Right lung (tissue), 5 donors: ENCODE data around the gene ADAMTS2. TPM values are rescaled to one million over a fixed set of nuclear protein-coding genes. Genes with fewer than 3 reads are reported as not detected.
A peak's percentile ranks its signal among the peaks of the same experiment; 100 is the strongest.

ENCODE experiments used
- DNase-seq, 2 donors: peaks; one replicate each; pipeline ENCODE4 v3.0.0-alpha.2; 2013
- polyA plus RNA-seq, 5 donors: library from polyadenylated mRNA; unstranded; fragments of 120-200 nt; gene quantifications; one replicate each; pipeline versions ENCODE4 v1.2.1 to v1.2.3, GENCODE V29; 2013; ENCODE audit warnings: inconsistent platforms in 1 of 5, low replicate concordance in 1 of 5; ENCODE audit not compliant: insufficient read length in 5 of 5, insufficient read depth in 1 of 5

Gene ADAMTS2
- polyA plus RNA-seq, 5 donors, result 27.7 to 44.9 (median 31.5) TPM

DNA sequence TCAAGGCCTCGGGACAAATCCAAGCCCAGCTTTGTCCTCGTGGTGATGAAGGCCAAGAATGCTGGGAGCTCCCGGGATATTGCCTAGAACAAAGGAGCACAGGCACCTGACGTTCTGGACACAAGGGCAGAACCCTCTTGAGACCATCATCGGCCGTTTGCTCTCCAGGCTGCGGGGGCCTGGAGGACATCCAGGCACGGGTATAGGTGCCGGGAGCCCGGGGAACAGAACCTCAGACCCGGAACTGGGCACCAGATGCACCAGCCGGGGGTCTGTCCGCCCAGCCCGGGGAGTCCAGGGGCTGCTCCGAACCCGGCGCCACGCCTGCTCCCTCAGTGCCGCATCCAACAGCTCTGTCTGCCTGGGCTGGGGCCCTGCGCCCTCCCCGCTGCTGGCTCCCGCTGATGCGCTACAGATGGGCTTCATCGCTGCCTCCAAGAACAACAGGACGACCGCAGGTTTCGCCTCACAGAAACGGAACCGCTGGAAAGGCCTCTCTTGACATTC lies 88.0 kb downstream of the ADAMTS2 start:
- DNase-seq, result no peak

DNA sequence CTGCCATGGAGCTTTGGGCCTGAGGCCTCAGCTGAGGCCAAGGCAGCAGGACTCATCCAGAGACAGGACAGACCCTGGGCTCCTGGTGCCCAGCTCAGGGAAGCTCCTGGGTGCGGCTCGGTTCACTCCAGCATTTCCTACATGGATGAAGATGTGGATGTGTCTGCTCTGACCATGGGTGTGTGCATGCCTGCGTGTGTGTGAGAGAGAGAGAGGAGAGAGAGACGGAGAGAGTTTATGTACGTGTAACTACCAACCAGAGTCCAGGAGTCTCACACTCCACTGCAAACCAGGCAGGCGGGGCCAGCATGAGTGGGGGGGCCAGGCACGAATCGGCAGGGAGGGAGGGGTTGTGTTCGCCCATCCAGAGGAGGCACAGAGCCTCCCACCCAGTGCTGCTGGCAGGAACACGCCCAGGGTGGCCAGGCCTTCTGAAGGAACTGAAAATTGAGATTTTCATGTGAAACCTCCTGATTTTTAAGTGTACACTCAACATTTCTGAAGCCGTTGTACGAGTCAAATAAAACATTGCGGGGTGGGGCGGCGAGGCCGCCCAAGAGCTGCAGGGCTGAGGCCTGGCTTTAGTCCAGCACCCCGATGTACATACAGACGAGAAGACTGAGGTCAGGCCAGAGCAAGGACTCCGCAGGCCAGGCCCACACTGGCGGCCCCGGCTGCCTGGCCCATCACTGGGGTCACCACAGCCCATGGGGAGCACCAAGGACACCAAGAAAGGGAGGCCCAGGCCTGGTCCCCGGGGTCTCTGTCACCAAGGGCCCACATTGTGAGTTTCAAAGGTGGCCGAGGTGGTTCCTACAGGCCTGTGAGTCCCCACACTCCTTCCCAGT lies 88.7 kb downstream of the ADAMTS2 start:
- DNase-seq, result no peak

DNA sequence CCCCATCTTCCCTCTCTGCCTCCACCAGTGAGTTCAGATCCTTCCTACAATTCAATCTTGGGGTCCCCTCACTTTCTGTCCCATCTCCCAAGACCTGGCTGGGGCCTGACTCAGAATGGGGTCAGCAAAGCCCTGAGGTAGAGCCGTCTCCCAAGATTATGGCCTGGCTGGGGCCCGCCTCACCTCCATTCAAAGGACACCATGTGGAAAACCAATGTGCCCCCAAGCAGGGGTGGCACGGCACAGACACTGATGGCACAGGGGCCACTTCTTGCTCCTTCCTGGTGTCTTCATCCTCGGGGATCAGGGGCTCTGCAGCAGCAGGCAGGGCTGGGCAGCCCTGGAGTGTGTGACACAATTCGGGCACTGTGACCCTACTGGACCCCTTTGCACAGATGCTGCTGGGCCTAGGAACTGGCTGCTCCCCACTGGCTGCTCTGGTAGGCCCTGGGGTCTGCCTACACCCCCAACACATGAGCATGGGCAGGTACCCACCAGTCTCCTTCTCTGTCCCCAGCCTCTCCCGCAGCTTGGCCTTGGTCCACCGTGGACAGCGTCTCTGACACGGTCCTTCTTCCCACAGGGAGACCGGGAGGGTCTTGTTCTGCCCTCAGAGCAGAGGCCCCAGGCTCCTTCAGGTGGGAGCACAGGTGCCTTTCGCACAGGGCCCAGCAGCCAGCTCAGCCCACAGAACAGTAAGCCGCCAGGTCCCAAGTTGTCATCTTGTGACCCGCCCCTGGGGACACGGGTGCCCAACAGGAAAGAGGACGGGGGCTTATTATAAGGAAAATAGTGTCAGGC lies 89.5 kb downstream of the ADAMTS2 start:
- DNase-seq, result no peak

DNA sequence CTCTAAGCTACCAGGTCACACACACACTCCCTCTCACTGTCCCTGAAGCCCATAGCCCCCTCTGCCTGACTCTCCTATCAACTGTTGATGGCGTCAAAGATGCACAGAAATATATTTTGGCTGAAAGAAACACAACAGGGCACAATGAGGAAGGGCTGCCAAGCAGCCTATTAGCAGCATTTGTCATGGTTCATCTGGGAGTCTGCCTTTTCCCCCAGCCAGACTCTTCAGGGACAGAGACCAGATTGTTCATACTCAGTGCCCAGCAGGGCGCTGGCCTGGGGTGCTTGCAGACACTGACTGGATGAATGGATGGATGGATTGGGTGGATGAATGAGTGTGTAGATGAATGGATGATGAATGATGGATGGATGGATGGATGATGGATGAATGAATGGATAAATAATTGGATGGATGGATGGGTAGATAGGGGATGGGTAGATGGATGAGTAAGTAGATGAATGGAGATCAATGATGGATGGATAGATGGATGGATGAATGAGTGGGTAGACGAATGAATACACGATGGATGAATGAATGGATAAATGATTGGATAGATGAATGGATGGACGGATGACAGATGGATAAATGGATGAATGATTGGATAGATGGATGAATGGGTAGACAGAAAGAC lies 90.5 kb downstream of the ADAMTS2 start:
- no peak for DNase-seq

DNA sequence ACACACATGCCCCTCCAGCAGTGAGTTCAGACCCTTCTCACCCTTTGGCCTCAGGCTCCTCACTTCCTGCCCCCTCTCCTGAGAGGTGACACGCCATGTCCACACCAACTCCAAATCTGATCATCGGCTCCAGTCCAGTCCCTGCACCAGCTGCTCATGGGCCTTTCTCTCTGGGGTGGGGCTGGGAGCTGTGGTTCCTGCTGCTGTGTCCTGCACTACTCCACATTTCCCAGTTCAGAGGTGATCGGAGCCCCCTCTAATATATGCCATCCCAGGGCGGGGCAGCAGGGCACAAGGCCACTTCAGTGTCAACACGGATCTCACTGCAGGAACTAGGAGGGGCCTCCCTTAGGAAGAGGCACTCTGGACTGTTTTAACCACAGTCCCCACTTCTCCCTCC lies 91.5 kb downstream of the ADAMTS2 start:
- no peak for DNase-seq

DNA sequence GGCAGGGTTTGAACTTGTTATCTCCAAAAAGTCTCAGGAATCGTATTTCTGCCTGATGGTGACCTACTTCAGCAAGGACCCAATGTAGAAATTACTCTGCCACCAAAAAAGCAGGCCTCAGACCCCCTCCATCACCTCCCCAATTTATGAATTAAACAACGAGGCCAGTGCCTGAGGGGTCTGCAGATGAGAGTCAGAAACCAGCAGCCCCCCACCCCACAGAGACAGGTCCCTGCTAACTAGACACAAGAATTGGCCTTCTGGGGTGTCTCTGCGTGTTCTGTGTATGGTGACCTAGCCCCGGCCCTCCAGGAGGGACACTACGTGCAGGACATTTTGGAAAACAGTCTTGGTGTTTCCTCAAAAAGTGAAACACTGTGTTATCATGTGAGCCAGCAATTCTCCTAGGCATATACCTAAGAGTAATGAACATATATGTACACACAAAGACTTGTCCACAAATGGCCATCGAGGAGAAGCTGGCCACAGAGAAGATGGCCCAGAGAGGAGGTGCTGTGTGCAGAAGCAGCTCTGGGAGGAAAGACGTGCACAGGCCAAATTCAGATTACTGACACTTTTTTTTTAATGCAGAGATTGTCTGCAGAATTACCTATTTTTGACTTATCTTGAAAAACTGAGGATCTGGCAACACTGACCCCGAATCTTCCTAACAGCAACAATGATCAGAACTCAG lies 93.8 kb downstream of the ADAMTS2 start:
- DNase-seq, result no peak

DNA sequence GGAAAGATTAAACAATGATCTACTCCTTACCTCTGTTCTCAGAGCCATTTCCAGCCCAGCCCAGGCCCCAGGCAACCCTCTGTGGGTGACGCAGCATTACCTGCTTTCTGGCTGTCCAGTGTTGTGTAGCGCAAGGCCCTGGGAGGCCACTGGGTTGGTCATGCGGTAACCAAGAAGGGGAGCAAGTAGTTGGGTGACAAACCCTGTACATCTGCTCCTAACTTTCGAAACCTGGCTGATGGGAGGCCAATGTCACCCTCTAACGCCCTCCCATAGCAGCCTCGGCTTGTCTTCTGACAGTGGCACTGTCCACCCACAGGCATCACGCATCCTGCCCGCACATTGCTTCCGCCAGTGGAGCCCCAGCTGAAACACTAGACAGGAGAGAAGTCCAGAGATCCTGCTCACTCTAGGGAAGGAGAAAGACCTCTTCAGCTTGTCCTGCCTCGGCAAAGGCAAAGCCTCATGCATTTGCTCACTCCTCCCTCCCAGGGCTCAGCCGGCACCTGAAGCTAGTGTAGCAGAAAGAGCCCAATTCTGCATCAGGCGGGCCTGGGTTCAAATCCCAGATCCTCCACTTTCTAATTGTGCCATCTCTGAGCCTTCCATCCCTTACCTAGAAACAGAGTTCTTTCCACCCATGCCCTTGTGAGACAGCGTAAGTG lies 94.6 kb downstream of the ADAMTS2 start:
- no peak for DNase-seq

DNA sequence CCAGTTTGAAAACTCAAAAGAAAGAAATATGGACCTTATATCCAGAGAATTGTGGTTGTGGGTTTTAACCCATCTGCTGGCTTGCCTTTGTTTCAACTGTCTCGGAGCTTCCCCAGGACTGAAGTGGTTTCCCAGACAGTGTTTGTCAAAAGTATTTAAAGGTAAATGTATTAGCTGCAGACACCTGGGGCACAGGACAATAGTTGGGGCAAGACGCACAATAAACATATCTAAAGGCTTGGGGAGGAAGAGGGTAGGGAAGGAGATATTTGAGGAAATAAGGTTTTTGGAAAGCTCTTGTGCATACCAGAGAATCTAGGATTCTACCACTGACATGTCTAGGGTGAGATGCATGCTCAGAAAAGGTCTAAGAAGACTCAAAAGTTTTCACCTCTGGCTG lies 99.0 kb downstream of the ADAMTS2 start:
- DNase-seq, result no peak

DNA sequence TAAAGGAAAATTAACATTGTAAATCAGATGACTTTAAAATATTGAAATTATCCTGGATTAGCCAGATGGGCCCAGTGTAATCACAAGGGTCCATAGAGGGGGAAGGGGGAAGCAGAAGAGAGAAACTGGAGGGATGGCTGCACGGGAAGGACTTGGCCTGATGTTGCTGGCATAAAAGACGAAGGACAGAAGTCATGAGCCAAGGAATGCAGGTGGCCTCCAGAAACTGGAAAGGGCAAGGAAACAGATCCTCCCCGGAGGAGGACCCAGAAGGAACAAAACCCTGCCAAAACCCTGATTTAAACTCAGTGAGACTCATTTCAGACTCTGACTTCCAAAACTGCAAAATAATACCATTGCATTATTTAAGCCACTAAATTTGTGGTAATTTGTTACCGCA lies 100.2 kb downstream of the ADAMTS2 start:
- no peak for DNase-seq

DNA sequence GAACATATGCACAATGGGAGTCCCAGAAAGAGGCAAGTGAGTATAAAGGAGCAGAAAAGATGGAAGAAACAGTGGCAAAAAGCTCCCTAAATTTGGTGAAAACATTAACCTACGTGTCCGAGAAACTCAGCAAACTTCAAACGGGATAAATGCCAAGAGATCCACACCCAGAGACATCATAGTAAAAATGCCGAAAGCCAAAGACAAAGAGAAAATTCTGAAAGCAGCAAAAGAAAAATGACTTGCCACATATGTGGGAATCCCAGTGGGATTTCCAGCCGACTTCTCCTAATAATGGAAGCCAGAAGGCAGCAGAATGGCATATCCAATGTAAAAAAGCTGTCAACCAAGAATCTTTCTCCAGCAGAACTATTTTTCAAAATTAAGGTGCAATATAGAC lies 101.2 kb downstream of the ADAMTS2 start:
- no peak for DNase-seq

DNA sequence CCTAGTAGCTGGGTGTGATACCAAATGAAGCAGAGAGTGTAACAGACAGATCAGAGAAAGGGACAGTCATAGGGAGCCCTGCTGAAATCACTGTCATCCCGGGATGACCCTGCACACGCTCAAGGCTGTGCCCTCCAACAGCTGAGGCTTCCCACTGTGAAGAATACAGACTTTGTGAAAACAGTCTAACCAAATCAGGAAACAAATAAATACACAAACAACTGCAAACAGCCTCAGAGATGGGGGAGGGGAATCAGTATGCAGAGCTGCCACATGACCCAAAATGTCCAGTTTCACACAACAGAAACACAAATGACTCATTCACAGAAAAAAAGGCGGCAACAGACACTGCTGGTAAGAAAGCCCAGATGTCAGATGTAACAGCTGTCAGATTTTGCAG lies 101.9 kb downstream of the ADAMTS2 start:
- peak; percentile 31 to 48 for DNase-seq

DNA sequence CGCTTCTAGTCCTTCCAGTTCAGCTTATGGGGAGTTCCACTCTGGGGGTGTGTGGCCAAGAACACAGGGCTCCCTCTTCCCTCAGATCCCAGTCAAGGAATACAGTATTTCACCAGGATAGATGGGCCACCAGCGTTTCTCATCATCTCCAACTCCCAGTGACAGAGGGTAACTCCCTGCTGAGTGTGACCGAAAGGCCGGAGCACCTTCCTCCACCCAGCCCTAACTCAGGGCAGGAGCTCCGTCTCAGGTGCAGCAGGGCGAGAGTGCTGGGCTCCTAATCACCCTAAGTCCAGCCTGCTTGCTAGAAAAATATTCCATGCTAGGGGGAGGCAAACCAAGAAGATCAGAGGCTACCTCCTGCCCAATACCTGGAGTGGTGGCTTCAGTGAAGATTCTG lies 102.6 kb downstream of the ADAMTS2 start:
- no peak for DNase-seq

DNA sequence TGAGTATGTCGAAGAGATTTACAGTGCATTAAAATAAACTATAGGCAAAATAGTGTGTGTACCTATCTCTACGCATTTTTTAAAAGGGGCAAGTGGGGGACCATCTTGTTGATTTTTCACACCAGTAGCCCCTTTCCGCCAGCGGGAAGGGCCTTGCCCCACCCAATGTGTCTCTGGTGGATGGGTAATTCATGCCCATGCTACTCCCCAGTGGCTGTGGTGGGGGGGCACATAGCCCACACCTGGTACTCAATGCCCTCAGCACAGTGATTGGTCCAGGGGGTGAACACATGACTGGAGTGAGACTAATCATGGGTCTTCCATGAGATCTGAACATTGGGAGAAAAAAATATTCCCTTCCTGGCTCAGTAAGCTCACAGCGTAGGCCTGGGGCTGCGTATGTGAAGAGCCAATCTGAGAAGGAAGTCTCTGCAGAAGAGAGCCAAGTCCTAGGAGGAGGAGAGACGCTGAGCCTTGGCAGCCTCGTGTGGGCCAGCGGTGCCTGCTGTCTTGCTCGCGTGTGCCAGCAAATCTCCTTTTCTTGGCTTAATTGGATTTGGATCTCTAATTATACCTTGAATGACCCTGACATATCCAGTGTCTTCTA lies 103.4 kb downstream of the ADAMTS2 start:
- DNase-seq, result no peak

DNA sequence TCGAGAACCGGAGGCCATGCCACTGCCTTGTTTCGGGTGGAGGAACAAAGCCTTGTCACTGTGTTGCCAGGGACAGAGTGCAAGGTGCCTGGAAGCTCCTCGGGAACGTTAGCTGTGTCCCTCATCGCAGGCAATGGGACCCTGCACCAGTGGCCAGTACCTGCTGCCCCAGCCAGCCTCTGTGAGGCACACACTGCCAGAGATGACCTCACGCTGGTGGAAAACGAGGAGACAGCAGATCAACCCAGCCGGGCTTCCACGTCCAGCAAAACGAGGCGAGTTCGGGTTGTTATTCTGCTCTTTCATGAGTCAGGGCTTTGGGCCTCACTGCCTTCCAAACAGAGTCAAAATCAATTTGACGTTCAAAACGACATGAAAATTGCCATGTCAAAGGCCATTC lies 104.1 kb downstream of the ADAMTS2 start:
- DNase-seq, result no peak

DNA sequence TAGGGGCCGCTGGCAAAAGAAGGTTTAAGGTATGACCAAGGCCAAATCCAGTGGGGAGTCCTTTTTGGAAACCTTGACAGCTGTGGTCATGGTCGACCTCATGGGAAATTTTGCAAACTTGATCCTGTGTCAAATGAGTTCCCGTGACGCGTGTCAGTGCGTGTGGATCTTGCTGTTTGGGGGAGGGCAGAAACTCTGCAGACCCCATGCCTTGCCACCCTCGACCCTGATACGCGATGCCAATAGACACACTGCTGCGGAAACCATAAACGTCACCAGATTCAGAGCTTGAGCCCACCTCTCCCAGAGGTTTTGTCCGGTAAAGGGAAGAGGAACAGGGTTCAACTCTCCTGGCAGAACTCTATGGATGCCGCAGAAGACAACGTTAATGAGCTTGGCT lies 104.7 kb downstream of the ADAMTS2 start:
- no peak for DNase-seq

DNA sequence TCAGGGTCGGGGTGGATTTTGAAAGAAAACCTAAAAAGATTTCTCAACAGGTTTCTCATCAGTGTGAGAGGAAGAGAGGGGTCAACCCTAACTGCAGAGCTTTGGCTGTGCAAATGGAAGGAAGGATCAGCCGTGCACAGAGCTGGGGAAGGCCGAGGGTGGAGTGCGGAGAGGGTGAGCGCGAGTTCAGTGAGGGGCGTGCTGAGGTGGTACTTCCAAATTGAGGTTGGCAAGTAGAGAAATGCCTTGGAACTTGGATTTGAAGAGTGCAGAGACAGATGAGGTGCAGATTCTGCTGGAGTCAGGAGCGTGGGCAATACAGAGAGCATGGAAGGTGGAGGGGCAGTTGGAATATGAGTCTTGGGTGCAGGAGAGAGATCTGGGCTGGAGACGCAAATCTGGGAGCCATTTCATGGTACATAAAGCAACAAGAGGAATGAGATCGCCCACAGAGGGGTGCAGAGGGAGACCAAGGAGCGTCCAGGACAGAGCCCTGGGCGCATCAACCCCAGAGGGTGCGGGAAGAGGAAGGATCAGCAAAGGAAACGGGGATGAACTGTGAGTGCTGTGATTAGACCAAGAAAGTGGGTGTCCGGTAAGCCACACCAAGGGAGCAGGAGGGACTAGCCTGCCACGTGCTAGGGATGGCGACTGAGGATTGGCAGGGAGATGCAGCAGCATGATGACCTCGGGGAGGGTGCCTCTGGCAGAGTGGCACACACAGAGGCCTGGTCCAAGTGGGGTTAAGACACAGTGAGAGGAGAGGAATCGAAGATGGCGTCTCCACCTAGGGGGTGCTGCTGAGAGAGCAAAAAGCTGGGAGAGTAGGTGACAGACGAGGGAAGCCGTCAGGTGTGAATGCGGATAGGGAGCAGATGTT lies 105.8 kb downstream of the ADAMTS2 start:
- no peak for DNase-seq

DNA sequence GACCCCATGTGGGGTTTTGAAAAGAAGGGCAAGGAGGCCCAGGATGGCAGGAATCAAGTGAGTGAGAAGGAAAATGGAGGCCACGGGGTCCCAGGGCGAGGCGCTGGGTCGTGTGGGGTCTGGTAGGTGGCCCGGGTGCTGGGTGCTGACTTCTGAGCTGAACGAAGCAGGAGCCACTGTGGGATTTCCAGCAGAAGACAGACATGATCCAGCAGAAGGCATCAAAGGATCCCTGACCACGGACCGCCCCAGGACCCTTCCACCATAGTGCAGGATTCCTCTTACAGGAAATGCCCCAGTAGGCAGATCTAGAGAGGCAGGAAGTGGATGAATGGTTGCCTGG lies 106.7 kb downstream of the ADAMTS2 start:
- no peak for DNase-seq

DNA sequence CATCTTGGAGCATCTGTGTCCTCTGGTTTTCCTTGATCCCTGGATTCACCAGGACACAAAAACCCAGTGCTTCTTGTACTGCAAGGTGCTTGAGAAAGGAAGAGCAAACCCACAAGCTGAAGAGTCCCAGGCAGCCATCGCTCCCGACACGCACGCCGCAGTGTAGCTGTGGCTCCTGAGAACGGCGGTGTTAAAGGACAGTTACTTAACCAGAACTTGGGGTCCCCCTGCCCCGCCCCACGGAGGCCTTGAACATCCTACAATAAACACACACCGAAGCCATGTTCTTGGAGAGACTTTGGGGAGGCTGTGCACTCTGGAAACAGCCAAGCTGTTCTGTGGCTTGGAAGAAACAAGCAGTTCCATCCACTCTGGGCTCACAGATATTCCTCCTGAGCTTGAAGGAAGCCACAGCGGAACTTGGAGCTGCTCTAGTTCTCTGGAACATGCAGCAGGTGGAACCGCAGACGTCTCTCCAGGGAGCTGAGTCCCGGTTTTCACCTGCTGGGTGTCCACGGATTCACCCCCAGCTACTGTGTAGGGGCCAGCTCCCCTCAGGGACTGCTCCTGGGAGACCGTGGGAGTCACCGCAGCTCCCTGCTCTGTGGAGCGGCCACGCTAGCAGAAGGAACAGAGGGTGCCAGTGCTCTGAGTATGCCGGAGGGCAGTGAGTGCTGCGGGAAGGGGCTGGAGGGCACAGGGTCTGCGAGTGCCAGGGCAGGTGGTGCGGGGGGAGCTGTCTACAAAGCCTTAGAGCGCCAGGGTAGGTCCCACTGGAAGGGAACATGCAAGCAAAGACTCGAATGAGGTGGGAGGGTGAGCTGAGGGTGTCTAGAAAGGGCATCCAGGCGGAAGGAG lies 107.3 kb downstream of the ADAMTS2 start:
- DNase-seq, result no peak
